GM19099 (cell line): ENCODE data around the gene SYNGR3.

Experiments
- POLR2A ChIP-seq: IDR thresholded peaks from 3 replicates; pipeline ENCODE4 v1.6.1; 2011; ENCODE audit warnings: low read depth; ENCODE audit not compliant: insufficient read length; ENCODE audit errors: extremely low read depth

Gene SYNGR3

DNA sequence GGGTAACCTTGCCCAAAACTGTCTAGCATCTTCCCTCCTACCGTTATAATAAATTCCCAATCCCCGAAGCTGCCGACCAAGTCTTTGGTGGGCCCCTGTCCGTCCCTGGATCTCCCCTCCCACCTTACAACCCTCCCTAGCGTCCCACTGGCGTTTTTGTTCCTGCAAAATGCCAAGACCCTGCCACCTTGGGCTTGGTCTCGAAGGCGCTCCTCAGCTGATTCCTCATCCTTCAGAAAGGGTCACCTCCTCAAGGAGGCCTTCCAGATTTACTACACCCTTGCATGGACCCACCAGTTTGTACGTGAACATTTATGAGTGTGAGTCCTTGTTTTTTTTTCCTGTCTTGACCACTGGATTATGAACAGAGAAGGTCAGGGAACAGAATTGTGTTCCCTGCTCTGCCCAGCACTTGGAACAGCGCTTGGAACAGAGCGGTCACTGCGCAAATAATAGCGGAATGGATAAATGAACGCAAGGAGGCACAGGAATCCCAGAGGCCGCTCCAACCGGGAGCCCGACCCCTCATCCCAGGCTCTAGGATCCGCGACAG lies 6.7 kb upstream of the SYNGR3 start:
- no peak for TF ChIP-seq POLR2A

DNA sequence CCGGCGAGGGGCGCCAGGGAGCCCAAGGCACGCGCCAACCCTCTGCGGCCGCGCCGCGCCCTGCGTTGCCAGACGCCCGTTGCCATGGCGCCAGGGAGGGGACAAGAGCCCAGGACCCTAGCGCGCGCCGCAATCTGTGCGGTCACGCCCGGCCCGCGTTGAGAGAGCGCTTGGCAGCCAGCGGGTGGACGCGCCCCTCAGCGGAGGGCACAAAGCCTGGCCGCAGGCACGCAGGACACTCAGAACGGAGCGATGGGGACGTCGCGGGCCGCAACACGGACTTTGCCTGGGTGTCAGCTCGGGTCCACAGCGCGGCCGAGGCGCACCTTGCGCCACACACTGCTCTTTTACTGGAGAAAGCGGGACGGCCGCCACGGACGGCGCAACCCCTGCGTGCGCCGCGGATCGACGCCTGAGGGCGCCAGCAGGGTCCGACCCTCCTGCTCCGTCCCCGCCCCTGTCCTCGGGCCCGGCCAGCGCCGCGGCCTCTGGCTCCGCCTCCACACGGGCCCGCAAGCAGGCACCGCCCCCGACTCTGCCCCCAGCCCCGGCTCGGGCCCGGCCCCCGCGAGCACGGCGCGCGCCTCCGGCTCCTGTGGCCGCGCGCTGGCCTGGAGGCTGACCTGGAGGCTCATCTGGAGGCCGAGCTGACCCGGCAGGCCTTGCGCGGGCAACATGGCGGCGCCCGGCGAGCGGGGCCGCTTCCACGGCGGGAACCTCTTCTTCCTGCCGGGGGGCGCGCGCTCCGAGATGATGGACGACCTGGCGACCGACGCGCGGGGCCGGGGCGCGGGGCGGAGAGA lies 6.0 kb upstream of the SYNGR3 start, which contains the start of gene GFER:
GFER (plus strand) TSS at position 650 of the 803 bp plus-strand sequence; CDS start at position 676, 26 bp downstream.
- TF ChIP-seq POLR2A: peak; percentile 93

DNA sequence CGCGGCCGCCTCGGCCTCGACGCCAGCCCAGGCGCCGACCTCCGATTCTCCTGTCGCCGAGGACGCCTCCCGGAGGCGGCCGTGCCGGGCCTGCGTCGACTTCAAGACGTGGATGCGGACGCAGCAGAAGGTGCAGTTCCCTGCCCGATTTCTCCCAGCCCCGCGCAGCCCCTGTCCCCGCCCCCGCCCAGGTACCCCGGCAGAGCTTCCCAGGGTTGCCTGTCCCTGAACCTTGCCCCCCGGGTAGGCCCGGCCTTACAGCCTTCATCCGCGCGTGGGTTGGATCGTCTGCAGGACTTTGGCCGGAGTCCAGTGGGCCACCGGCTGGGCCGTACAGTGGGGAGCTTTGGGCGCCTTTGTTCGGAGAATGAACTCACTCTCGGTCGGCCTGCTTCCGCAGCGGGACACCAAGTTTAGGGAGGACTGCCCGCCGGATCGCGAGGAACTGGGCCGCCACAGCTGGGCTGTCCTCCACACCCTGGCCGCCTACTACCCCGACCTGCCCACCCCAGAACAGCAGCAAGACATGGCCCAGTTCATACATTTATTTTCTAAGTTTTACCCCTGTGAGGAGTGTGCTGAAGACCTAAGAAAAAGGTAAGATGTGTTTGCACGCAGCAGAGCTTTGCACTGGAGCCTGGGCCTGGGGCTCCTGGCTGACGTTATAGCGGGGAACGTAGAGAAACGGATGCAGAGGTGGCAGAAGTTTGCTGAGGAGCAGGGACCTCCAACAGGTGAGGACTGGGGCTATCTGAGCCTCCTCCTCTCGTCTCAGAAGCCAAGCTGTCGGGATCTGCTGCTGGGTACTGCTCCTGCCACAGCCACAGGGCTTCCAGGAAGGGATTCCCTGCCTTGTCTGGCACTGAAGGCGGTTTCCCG lies 5.2 kb upstream of the SYNGR3 start:
- TF ChIP-seq POLR2A: no peak

DNA sequence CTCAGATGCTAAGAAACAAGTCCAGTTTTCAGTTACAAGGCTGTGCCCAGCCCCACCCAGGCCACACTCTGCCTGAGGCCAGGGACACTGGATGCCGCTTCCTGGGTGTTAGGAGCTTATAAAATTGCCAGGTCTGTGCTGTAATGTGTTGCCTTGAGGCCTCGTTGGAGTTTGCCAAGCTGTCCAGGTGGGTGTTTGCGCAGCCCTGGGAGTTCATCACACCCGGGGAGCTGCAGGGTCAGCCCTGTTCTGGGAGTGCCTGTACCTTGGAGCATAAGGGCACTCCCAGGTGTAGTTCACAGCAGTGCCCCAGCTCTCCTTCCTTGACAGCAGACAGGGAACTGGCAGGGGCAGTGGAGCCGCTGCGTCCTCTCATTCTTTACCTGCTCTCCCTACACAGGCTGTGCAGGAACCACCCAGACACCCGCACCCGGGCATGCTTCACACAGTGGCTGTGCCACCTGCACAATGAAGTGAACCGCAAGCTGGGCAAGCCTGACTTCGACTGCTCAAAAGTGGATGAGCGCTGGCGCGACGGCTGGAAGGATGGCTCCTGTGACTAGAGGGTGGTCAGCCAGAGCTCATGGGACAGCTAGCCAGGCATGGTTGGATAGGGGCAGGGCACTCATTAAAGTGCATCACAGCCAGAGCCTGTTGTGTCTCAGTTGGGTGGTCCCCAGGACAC lies 4.2 kb upstream of the SYNGR3 start:
- no peak for TF ChIP-seq POLR2A

DNA sequence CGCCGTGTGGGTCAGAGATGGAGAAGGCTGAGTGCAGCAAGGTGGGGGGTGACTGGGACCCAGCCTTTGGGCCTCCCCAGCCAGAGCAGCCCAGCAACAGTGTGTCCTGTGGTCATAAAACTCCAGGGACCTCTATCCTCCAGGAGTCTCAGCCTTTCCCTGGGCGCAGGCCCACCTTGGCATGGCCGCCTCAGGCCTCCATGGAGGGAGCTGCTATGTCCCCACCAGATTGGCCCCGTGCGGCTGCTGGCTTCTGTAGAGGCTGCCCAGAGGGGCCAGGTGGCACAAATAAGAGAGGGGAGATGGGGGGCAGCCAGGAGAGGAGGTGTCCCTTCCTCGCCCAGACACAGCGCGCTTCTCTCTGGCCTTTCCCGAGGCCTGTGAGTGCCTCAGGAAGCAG lies 2.6 kb upstream of the SYNGR3 start:
- TF ChIP-seq POLR2A: no peak

DNA sequence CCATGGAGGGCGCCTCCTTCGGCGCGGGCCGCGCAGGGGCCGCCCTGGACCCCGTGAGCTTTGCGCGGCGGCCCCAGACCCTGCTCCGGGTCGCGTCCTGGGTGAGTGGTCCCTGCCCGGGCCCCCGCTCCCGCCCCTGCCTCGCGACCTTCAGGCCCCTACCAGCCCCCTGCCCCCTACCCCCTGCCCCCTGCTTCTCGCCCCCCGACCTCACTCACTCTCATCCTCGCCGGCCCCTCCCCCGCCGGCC lies 256 bp downstream of the SYNGR3 start:
- TF ChIP-seq POLR2A: no peak

DNA sequence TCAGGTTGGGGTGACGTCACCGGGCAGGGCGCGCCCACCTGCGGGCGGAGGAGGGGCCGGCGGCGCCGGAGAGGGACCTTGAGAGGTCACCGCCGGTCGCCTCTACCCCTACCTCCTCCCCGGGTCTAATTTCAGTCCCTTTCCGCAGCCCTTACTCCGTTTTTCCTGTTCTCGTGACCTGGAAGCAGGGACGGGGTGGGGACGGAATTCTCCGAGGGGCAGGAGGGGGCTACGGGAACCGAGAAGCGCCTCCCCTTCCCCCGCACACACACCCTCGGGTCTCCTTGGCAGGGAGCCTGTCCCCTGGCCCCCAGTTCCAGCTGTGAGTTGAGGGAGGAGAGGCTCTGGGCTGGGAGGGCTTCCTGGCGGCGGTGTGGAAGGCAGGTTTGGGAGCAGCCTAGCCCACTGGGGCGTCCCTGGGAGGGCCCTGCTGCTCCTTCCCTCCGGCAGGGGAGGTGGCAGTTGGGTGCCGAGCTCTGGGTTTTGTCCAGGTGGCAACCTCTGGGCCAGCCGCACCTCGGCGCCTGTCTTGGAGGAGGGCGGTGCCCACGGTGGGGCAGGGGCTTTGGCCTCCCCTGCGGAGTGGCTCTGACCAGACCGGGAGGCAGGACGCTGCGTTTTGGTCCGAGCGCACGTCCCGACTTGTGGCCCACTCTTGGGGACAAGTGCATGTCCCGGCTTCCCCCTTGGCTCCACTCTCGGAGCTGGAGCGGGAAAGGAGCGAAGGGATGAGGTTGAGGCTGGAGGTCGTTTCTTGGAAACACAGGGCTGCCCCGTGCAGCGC lies 773 bp downstream of the SYNGR3 start:
- TF ChIP-seq POLR2A: peak; percentile 35

DNA sequence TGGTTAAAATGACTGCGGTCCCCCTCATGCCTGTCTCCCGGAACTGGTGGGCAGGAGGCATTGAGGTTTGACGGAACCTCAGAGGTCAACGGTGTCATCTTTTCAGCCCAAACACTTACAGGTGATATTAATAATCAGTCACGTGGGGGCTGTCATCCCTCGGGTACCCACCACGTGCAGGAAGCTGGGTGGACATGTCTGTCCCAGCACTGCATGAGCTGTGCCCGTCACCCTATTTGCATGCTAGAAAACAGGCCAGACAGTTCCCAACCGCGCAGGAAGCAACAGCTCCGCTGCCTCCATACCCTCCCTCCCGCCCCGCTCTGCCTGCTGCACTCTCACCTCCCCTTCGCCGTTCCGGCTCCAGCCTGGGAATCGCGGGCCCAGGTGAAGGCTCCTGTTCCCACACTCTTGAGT lies 1.4 kb downstream of the SYNGR3 start:
- peak; percentile 67 for TF ChIP-seq POLR2A

DNA sequence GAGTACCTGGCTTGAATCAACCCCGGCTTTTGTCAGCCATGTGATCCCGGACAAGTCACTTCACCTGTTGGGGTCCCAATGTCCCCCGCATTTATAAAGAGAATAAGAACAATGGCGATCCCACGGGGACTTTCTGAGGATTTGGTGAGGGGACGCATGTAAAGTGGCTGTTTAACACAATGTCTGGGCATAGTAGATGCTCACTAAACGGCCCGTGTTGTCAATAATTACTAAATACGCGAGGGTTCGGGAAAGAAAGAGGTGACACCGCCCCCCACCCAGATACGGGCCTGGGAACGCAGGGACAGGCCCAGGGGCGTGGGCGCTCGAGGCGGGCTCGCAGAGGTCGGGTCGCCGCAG lies 1.8 kb downstream of the SYNGR3 start:
- no peak for TF ChIP-seq POLR2A

DNA sequence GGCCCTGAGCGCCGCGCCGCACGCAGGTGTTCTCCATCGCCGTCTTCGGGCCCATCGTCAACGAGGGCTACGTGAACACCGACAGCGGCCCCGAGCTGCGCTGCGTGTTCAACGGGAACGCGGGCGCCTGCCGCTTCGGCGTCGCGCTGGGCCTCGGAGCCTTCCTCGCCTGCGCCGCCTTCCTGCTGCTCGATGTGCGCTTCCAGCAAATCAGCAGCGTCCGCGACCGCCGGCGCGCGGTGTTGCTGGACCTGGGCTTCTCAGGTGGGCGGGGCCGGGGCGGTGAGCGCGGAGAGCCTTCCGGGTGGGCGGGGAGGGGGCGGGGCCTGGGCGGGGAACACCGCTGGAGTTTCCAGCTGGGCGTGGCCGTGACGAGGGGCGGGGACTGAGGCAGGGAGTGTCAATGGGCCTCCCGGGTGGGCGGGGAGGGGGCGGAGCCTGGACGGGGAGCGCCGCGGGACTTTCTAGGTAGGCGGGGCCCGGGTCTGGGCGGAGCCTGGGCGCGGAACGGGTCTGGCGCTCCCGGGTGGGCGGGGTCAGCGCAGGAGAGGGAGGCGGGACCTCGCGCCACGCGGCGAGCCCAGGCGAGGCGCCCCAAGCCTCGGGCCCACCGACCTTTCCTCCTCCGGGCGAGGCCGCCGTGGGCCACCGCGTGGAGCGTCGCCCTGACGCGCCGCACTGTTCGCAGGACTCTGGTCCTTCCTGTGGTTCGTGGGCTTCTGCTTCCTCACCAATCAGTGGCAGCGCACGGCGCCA lies 2.4 kb downstream of the SYNGR3 start:
- TF ChIP-seq POLR2A: peak; percentile 75

DNA sequence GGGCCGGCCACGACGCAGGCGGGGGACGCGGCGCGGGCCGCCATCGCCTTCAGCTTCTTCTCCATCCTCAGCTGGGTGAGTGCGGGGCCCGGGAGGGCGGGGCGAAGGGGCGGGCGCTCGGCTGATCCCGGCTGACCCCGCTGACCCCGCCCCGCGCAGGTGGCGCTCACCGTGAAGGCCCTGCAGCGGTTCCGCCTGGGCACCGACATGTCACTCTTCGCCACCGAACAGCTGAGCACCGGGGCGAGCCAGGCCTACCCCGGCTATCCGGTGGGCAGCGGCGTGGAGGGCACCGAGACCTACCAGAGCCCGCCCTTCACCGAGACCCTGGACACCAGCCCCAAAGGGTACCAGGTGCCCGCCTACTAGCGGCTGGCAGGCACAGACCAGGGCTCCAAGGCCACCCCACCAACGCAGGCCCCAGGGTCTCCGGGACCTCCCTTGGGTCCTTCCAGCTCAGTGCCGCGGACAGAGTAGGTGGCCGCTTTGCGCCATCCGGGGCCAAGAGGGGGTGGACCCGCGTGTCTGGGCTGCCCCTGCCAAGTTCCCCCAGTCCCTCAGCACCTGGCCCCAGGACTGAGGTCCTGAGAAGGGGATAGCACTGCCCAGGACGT lies 3.0 kb downstream of the SYNGR3 start:
- TF ChIP-seq POLR2A: no peak

DNA sequence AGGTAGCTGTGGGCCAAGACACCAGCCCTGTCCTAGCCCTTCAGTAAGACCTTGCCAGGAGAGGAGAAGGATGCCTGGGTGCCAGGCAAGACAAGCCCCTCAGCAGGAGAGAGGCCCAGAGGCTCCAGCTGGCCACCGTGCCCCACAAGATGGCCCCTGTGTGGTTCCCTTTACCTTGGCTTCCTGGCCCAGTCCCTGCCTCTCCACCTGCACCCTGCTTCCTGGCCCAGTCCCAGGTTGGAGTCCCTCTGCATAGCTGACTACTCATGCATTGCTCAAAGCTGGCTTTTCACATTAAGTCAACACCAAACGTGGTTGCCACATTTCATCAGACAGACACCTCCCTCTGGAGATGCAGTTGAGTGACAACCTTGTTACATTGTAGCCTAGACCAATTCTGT lies 4.0 kb downstream of the SYNGR3 start:
- no peak for TF ChIP-seq POLR2A

DNA sequence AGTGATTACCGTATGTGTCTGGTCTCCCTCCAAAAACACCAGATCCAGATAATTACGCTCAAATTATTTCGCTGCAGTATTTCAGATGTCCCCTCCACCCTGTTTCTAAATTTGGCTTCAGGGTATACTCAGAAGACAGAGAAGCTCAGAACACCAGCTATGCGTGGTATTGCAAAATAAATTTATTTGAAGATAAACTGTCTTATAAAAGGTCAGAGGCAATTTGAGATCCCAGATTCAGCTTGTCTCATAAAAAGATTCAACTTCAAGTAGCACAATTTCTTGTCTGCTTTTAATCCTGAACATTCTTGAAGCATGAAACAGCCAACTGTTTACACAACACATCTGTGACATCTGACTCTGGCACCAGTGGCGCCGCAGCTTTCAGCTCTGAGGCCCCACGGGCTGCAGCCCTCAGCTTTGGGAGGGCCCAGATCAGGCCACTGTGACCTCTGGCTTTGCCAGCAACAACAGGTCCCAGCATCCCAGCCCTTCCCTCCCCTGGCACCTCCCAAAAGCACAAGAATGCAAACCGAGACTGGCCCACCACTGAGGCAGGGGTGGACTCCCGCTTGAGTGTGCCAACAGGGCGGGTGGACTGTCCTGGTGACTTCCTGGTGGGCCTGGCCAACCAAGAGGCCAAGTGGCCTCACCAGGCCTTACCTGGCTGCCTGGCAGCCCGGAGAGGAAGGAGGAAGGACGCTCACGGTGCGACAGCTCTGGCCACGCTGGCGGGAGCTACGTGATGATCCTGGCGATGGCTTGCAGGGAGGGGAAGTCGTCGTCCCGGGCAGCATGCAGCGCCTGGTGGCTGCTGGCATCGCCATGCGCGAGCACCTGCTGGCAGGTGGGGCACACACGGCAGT lies 8.0 kb downstream of the SYNGR3 start:
- TF ChIP-seq POLR2A: no peak

DNA sequence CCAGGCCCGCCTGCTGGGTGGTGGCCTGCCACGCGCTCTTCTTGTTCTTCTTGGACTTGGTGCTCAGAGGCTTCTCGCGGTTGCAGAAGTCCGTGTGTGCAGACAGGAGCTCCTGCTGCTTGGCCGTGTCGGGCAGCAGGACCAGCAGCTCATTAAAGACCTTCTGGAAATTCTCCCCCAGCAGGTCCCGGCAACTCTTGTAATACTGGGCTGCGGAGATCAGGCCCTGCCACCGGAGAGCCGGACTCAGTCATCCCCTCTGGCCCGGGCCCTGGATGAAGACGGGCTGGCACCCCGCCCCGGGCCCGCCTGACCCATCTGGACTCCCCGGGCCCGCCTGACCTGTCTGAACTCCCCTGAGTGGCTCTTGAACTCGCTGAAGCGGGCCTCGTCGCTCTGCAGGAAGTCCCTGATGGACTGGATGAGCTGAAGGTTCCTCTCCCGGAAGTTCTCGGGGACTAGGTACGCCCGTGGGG lies 8.6 kb downstream of the SYNGR3 start:
- no peak for TF ChIP-seq POLR2A
